Dermis lymphatic vessel endothelial cell (primary cell): ENCODE data around the gene SERP1. TPM values are rescaled to one million over a fixed set of nuclear protein-coding genes. Genes with fewer than 3 reads are reported as not detected.

Experiments used
- total RNA-seq: library from RNA; depleted of rRNA; stranded (reverse); fragments of >200 nt; gene quantifications from 2 replicates; pipeline ENCODE4 v1.2.1, GENCODE V29; 2014

SERP1 gene
- 113 and 127 TPM in 2 replicates for total RNA-seq

GRCh38 chr3:150546226-150547044, at the start of gene SERP1, which contains the start of gene EIF2A:
TSS of gene SERP1 (minus strand) at chr3:150546496. CDS start at chr3:150546135, 361 bp downstream.
TSS of gene EIF2A (plus strand) at chr3:150546787. CDS start at chr3:150546803, 16 bp downstream.

Other genes with a start within 250 kb of the SERP1 start
- gene TSC22D2, start 138.2 kb downstream of the SERP1 start, total RNA-seq, result 4.4 and 4.9 TPM in 2 replicates
- gene EIF2A, start 291 bp upstream of the SERP1 start, total RNA-seq, result 164 and 304 TPM in 2 replicates
- 154 and 239 TPM in 2 replicates for gene SELENOT, start 56.8 kb upstream of the SERP1 start, total RNA-seq
- under 0.01 and 0.09 TPM in 2 replicates for gene ERICH6, start 157.4 kb upstream of the SERP1 start, total RNA-seq
- gene SIAH2, start 216.7 kb upstream of the SERP1 start, total RNA-seq, result 9.0 and 9.9 TPM in 2 replicates